ENCODE measurements around the gene JUN. TPM values are rescaled to one million over a fixed set of nuclear protein-coding genes. Genes with fewer than 3 reads are reported as not detected.

The JUN gene
- 41.4 to 48.2 TPM (median 44.8 TPM) in 5 replicates for total RNA-seq (2022; extraction: Qiagen RNA extraction; ENCODE audit: low read depth)

DNA sequence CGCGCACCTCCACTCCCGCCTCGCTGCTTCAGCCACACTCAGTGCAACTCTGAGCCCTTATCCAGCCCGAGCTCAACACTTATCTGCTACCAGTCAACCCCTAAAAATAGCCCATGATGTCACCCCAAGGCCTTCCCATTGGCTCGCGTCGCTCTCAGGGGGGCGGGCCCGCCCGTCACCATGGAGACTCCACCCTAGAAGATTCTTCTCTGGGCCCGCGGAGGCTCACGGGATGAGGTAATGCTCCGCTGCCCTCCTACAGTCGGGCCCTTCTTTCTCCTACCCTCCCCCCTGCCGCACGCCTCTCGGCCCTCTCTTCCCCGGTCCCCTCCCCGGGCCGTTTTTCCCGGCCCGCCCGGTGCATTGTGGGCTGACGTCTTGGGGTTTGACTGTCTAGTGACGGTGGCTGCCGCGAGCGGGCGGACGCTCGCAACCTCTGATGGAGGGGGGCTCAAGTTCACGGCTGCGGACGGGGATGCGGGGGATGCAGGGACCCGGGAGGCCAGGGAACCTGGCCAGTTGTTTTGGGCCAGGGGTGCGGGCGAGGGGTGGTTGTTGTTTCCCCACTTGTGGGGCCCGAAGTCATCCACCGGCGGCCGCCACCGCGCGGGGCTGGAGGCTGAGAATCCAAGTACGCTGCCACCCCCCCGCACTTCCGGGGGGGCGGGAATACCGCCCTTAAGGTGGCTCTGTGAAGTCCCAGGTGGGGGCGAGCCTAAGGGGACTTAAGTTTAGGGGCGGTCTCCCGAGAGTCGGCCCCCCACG lies at the start of gene JUN:
Gene JUN, minus strand, starts transcription at position 55 of the 765 bp plus-strand sequence. CDS start 977 bp downstream, outside the sequence.

Other genes with a start within 250 kb of the JUN start
- gene OMA1, start 237.3 kb downstream of the JUN start, total RNA-seq (2022; extraction: Qiagen RNA extraction; ENCODE audit: low read depth): 4.8 to 6.6 TPM (median 6.2 TPM) in 5 replicates
- not detected in 5 replicates for gene TACSTD2, start 206.8 kb downstream of the JUN start, total RNA-seq (2022; extraction: Qiagen RNA extraction; ENCODE audit: low read depth)
- 4.3 to 7.0 TPM (median 5.6 TPM) in 5 replicates for gene MYSM1, start 84.0 kb downstream of the JUN start, total RNA-seq (2022; extraction: Qiagen RNA extraction; ENCODE audit: low read depth)